ENCODE measurements around the gene GPR17.

GPR17 gene

GRCh38 chr2:127641846-127642507 lies 4.0 kb upstream of the GPR17 start:
- peak; percentile 15 for DNase-seq (ENCODE audit: low read depth)

GRCh38 chr2:127642706-127643438 lies 3.1 kb upstream of the GPR17 start:
- DNase-seq (ENCODE audit: low read depth), result no peak

- no peak for DNase-seq (ENCODE audit: low read depth)
Measured at GRCh38 chr2:127643439-127644065, 2.4 kb upstream of the GPR17 start.

- DNase-seq (ENCODE audit: low read depth), result no peak
Measured at GRCh38 chr2:127644066-127645025, 1.6 kb upstream of the GPR17 start.

- no peak for DNase-seq (ENCODE audit: low read depth)
Measured at GRCh38 chr2:127645026-127645394, 943 bp upstream of the GPR17 start.

GRCh38 chr2:127646487-127647241 lies 711 bp downstream of the GPR17 start:
- no peak for DNase-seq (ENCODE audit: low read depth)

- DNase-seq (ENCODE audit: low read depth), result no peak
Measured at GRCh38 chr2:127647242-127648190, 1.6 kb downstream of the GPR17 start.

- no peak for DNase-seq (ENCODE audit: low read depth)
Measured at GRCh38 chr2:127648321-127648720, 2.4 kb downstream of the GPR17 start.

- no peak for DNase-seq (ENCODE audit: low read depth)
Measured at GRCh38 chr2:127649100-127649611, 3.2 kb downstream of the GPR17 start.

GRCh38 chr2:127649684-127650040 lies 3.7 kb downstream of the GPR17 start:
- peak; percentile 50 for DNase-seq (ENCODE audit: low read depth)

- no peak for DNase-seq (ENCODE audit: low read depth)
Measured at GRCh38 chr2:127650041-127650784, 4.3 kb downstream of the GPR17 start.

GRCh38 chr2:127650785-127651380 lies 4.9 kb downstream of the GPR17 start:
- DNase-seq (ENCODE audit: low read depth), result no peak

GRCh38 chr2:127651381-127651809 lies 5.4 kb downstream of the GPR17 start:
- no peak for DNase-seq (ENCODE audit: low read depth)

GRCh38 chr2:127651971-127652550 lies 6.1 kb downstream of the GPR17 start:
- no peak for DNase-seq (ENCODE audit: low read depth)

GRCh38 chr2:127652786-127653357 lies 6.9 kb downstream of the GPR17 start:
- DNase-seq (ENCODE audit: low read depth), result no peak

GRCh38 chr2:127653421-127654083 lies 7.6 kb downstream of the GPR17 start:
- no peak for DNase-seq (ENCODE audit: low read depth)

- no peak for DNase-seq (ENCODE audit: low read depth)
Measured at GRCh38 chr2:127654084-127654837, 8.3 kb downstream of the GPR17 start.
